HCT116 (cell line): ENCODE data around the gene CYTL1. TPM values are rescaled to one million over a fixed set of nuclear protein-coding genes. Genes with fewer than 3 reads are reported as not detected.

ENCODE experiments used
- ATAC-seq: fragments of 200-7000 bp; cut with Tn5 transposase; 2 replicates; pipeline ENCODE4 v1.9.1; 2020; ENCODE audit warnings: mild to moderate bottlenecking, moderate library complexity
- BruUV-seq: library from RNA; stranded (reverse); fragments of 400-500 nt; replicated peaks from 2 replicates; lab custom pipeline; 2021; lab: Mats Ljungman, UMichigan
- CTCF ChIA-PET: fragments of 300-600 bp; sonication (Branson Sonifier 250); formaldehyde crosslinking; loops from one replicate; lab custom pipeline; 2021; ENCODE audit warnings: antibody characterized with exemption; lab: Charles Lee
- POLR2A ChIA-PET: fragments of 300-600, 350-600 bp; sonication (Branson Sonifier 250); formaldehyde crosslinking; loops from one replicate; lab custom pipeline; 2021; ENCODE audit warnings: antibody characterized with exemption; lab: Charles Lee
- RAD21 ChIA-PET, 2 experiments: fragments of 300-600 bp; sonication (Branson Sonifier 250); formaldehyde crosslinking; loops; one replicate each; lab custom pipeline; 2023; ENCODE audit warnings: low total read pairs in 2 of 2; ENCODE audit not compliant: uncharacterized antibody in 2 of 2, unreplicated experiment in 2 of 2, low non-redundant PET in 1 of 2; lab: Charles Lee
- DNase-seq: peaks from one replicate; pipeline ENCODE4 v3.0.0-alpha.2; 2010; ENCODE audit warnings: low read depth, low spot score
- H2AFZ ChIP-seq: fragments of 200-600 bp; shearing (Covaris generic), sonication (generic); 2 replicates; pipeline ENCODE4 v1.6.1; 2017; ENCODE audit warnings: low read depth, mixed run types, mixed read lengths, antibody characterized with exemption, low read length; ENCODE audit not compliant: poor library complexity, severe bottlenecking
- H3K27ac ChIP-seq: 2 replicates; pipeline ENCODE4 v1.5.1; 2012; ENCODE audit warnings: low read depth, low read length
- H3K27me3 ChIP-seq: fragments of 200-600 bp; sonication (generic); 2 replicates; pipeline ENCODE4 v1.6.1; 2016; ENCODE audit warnings: mixed run types, low read length, mixed read lengths; ENCODE audit not compliant: insufficient read depth
- H3K36me3 ChIP-seq, 2 experiments: fragments of 200-500 bp in 1 of 2; fragments of 200-600 bp in 1 of 2; sonication (Bioruptor generic) in 1 of 2; sonication (generic) in 1 of 2; 2 replicates each; pipeline versions ENCODE4 v1.5.1 to v1.6.1; 2014 to 2016; ENCODE audit warnings: low read length in 2 of 2, inconsistent platforms in 1 of 2, mixed read lengths in 1 of 2, mixed run types in 1 of 2; ENCODE audit not compliant: insufficient read depth in 2 of 2, control insufficient read depth in 1 of 2
- H3K4me1 ChIP-seq, 2 experiments: fragments of 200-600 bp in 1 of 2; sonication (generic) in 1 of 2; 2 replicates each; pipeline versions ENCODE4 v1.5.1 to v1.6.1; 2012 to 2017; ENCODE audit warnings: low read length in 2 of 2, inconsistent platforms in 1 of 2, mild to moderate bottlenecking in 1 of 2, mixed read lengths in 1 of 2, mixed run types in 1 of 2, moderate library complexity in 1 of 2; ENCODE audit not compliant: insufficient read depth in 2 of 2, control insufficient read depth in 1 of 2
- H3K4me2 ChIP-seq: fragments of 200-600 bp; sonication (generic); 2 replicates; pipeline ENCODE4 v1.6.1; 2017; ENCODE audit warnings: mixed run types, low read length, mixed read lengths
- H3K4me3 ChIP-seq, 2 experiments: fragments of 200-600 bp in 1 of 2; sonication (generic) in 1 of 2; replicated peaks in 1 of 2; 2 replicates each; pipeline ENCODE4 v1.5.1; 2011 to 2016; ENCODE audit warnings: low read length in 2 of 2, control low read depth in 1 of 2, low read depth in 1 of 2, mild to moderate bottlenecking in 1 of 2, mixed read lengths in 1 of 2, mixed run types in 1 of 2
- H3K79me2 ChIP-seq: fragments of 200-600 bp; sonication (generic); 2 replicates; pipeline ENCODE4 v1.6.1; 2017; ENCODE audit warnings: mild to moderate bottlenecking, mixed run types, low read length, moderate library complexity, mixed read lengths; ENCODE audit not compliant: insufficient read depth
- H3K9ac ChIP-seq: fragments of 200-600 bp; sonication (generic); 2 replicates; pipeline ENCODE4 v1.6.1; 2016; ENCODE audit warnings: low read length, mixed read lengths
- H3K9me2 ChIP-seq: fragments of 200-600 bp; sonication (generic), shearing (Covaris generic); 2 replicates; pipeline ENCODE4 v1.6.1; 2017; ENCODE audit warnings: mixed run types, mild to moderate bottlenecking, moderate library complexity; ENCODE audit not compliant: insufficient read depth
- H3K9me3 ChIP-seq, 2 experiments: fragments of 200-500 bp in 1 of 2; fragments of 200-600 bp in 1 of 2; sonication (Bioruptor generic) in 1 of 2; sonication (generic) in 1 of 2; 2 replicates each; pipeline ENCODE4 v1.6.1; 2014 to 2017; ENCODE audit warnings: low read length in 2 of 2, mixed read lengths in 2 of 2, inconsistent platforms in 1 of 2, low read depth in 1 of 2, mild to moderate bottlenecking in 1 of 2, mixed run types in 1 of 2, moderate library complexity in 1 of 2; ENCODE audit not compliant: control insufficient read depth in 1 of 2, insufficient read depth in 1 of 2
- H4K20me1 ChIP-seq: fragments of 200-600 bp; sonication (generic), shearing (Covaris generic); 2 replicates; pipeline ENCODE4 v1.6.1; 2017; ENCODE audit warnings: mixed run types, mild to moderate bottlenecking, moderate library complexity; ENCODE audit not compliant: insufficient read depth
- CEBPB ChIP-seq: IDR thresholded peaks from 2 replicates; pipeline ENCODE4 v1.6.1; 2012; ENCODE audit warnings: low read depth
- CTCF ChIP-seq, 3 experiments: fragments of 200-600 bp in 1 of 3; sonication (generic) in 1 of 3; IDR thresholded peaks in 2 of 3; conservative IDR thresholded peaks in 1 of 3; 2 replicates each; pipeline ENCODE4 v1.5.1; 2012 to 2017; ENCODE audit warnings: low read depth in 2 of 3, low read length in 2 of 3, antibody characterized with exemption in 1 of 3, borderline replicate concordance in 1 of 3, control low read depth in 1 of 3, mild to moderate bottlenecking in 1 of 3, mixed read lengths in 1 of 3, mixed run types in 1 of 3, moderate library complexity in 1 of 3; ENCODE audit not compliant: insufficient read depth in 1 of 3
- EZH2 ChIP-seq: fragments of 200-600 bp; sonication (generic); IDR thresholded peaks from 2 replicates; pipeline ENCODE4 v1.6.1; 2017; ENCODE audit warnings: antibody characterized with exemption, mixed run types
- FOSL1 ChIP-seq: IDR thresholded peaks from 2 replicates; pipeline ENCODE4 v1.6.1; 2012; ENCODE audit warnings: low read depth
- JUND ChIP-seq: IDR thresholded peaks from 2 replicates; pipeline ENCODE4 v1.6.1; 2012
- POLR2A ChIP-seq: IDR thresholded peaks from 2 replicates; pipeline ENCODE4 v1.7.0; 2011; ENCODE audit warnings: borderline replicate concordance; ENCODE audit not compliant: insufficient read depth, insufficient read length; ENCODE audit errors: extremely low read depth
- POLR2AphosphoS5 ChIP-seq: IDR thresholded peaks from 2 replicates; pipeline ENCODE4 v1.6.1; 2011; ENCODE audit warnings: mild to moderate bottlenecking, low read depth, low read length, moderate library complexity
- REST ChIP-seq: IDR thresholded peaks from 2 replicates; pipeline ENCODE4 v1.6.1; 2012; ENCODE audit warnings: low read depth
- SP1 ChIP-seq: IDR thresholded peaks from 2 replicates; pipeline ENCODE4 v1.6.1; 2012; ENCODE audit warnings: low read depth
- TCF7L2 ChIP-seq: IDR thresholded peaks from 2 replicates; pipeline ENCODE4 v1.7.0; 2011; ENCODE audit warnings: borderline replicate concordance, inconsistent platforms; ENCODE audit not compliant: insufficient read depth, insufficient read length; ENCODE audit errors: extremely low read depth
- YY1 ChIP-seq: IDR thresholded peaks from 2 replicates; pipeline ENCODE4 v1.6.1; 2011; ENCODE audit warnings: low read length, low read depth, moderate library complexity, mild to moderate bottlenecking; ENCODE audit not compliant: insufficient replicate concordance; ENCODE audit errors: extremely low read depth
- ZFX ChIP-seq: fragments of 450-650 bp; IDR thresholded peaks from 2 replicates; pipeline ENCODE4 v1.6.1; 2017
- intact Hi-C: fragments of 100-400 bp; cut with micrococcal nuclease; formaldehyde crosslinking; loops from 2 replicates; pipeline ENCODE4 v1.10.0; 2022
- total RNA-seq: library from RNA; stranded (reverse); gene quantifications from one replicate; pipeline ENCODE4 v1.2.1, GENCODE V29; 2021; ENCODE audit not compliant: unreplicated experiment

CYTL1 gene
- total RNA-seq, 1 experiment from 2014 or later: not detected

DNA sequence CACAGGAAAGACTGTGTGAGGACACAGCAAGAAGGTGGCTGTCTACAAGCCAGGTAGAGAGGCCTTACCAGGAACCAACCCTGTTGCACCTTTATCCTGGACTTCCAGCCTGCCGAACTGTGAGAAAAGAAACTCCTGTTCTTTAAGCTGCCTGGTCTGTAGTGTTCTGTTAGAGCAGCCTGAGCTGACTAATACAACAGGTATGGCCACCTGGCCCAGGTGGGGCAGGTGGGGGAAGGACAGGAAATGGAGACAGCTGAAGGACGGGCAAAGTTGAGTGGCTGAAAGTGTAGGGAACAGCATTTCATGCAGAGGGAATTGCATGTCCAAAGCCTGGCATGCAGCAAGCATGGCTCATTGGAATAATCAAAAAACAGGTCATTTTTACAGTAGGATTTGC lies 35.1 kb downstream of the CYTL1 start (continued):
- no peak for TF ChIP-seq FOSL1

GRCh38 chr4:4981827-4982226 lies 37.4 kb downstream of the CYTL1 start:
- intact Hi-C loops: no loop called here
- H3K4me2 ChIP-seq: no peak overlapping the region
- H3K36me3 ChIP-seq: no peaks in the 10 kb centered on the region
- CTCF ChIA-PET: no interaction called here
- POLR2A ChIA-PET: no interaction called here
- H3K79me2 ChIP-seq: no peaks in the 10 kb centered on the region
- no peaks in the 10 kb centered on the region for H3K9me2 ChIP-seq
- no TSS peak for BruUV-seq
- H3K27me3 ChIP-seq: no peaks in the 10 kb centered on the region
- RAD21 ChIA-PET: no interaction called here
- no peak overlapping the region for H2AFZ ChIP-seq
- H3K9ac ChIP-seq: no peak overlapping the region
- H4K20me1 ChIP-seq: no peaks in the 10 kb centered on the region
- no peak overlapping the region for H3K27ac ChIP-seq
- DNase-seq (no peak), ATAC-seq (no peak)
- no peak for TF ChIP-seq YY1
- no peak for TF ChIP-seq TCF7L2
- TF ChIP-seq JUND: no peak
- TF ChIP-seq POLR2AphosphoS5: no peak
- TF ChIP-seq ZFX: no peak
- TF ChIP-seq CEBPB: no peak
- H3K4me1 ChIP-seq: peaks cover 0 to 12% of the 10 kb centered on the region in 2 experiments; a peak in 1 of 4 replicates
- no peak overlapping the region for H3K4me3 ChIP-seq
- no peaks in the 10 kb centered on the region for H3K9me3 ChIP-seq

GRCh38 chr4:4981427-4981826 lies 37.8 kb downstream of the CYTL1 start:
- RAD21 ChIA-PET: no interaction called here
- Histone ChIP-seq H3K79me2 (no peaks in the 10 kb centered on the region), H3K4me2 (no peak overlapping the region), H3K9ac (no peak overlapping the region), H3K9me3 (no peaks in the 10 kb centered on the region), H3K27ac (no peak overlapping the region), H3K4me1 (peaks cover 0 to 12% of the 10 kb centered on the region in 2 experiments; a peak in 1 of 4 replicates), H4K20me1 (no peaks in the 10 kb centered on the region), H3K36me3 (no peaks in the 10 kb centered on the region), H2AFZ (no peak overlapping the region), H3K27me3 (no peaks in the 10 kb centered on the region), H3K9me2 (no peaks in the 10 kb centered on the region), H3K4me3 (no peak overlapping the region)
- DNase-seq (no peak), ATAC-seq (no peak)
- BruUV-seq: no TSS peak
- CTCF ChIA-PET: no interaction called here
- intact Hi-C loops: no loop called here
- POLR2A ChIA-PET: no interaction called here
- TF ChIP-seq CTCF (IDR thresholded peaks at IDR 0.05 in 2 of 3, conservative IDR thresholded peaks at IDR 0.05 in 1 of 3; ENCODE audit: borderline replicate concordance in 1 of 3, insufficient read depth in 1 of 3, low read depth in 2 of 3, low read length in 2 of 3) (no peak), EZH2 (no peak), JUND (no peak), ZFX (no peak), SP1 (no peak), POLR2A (no peak), CEBPB (no peak), REST (no peak)
